Measurements from ENCODE around the gene POU2F2.

DNA sequence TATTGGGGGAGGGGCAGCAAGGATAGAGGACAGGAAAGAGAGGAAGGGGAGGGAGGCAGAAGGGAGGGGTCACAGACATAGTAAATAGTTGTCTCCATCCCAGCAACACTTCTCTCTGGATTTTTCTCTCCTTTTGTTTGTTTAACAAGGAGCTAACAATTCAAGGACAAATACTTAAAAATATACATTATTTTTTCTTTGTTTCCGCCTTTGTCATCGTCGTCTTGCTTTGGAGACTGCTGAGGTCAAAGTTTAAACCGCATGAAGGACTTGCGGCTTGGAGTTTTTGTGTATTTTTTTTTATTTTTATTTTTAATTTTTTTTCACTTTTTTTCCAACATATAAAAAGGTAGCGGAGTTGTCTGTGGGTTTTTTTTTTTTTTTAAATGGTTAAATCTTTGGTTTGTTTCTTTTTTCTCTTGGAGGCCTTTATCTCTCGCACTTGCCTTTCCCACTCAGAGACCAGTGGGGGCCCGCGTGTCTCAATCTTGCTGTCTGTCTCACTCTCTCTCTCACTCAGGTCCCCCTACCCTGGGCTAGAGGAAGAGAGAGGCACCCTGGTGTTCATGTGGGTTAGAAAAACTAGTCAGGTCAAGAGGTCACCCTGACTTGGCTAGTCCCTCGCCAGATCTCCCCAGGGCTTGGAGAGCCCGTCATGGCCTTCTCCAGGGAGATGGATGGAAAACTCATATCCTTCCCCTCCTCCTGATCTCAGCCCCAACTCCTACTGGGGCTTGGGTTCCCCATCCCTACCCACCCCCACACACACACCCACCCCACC lies 45.3 kb downstream of the POU2F2 start:
- TF ChIP-seq CTCF (IDR thresholded peaks at IDR 0.05) (no peak), RXRA (IDR thresholded peaks at IDR 0.05; ENCODE audit: borderline replicate concordance, low read depth) (no peak)

All from SK-N-SH (cell line).